ENCODE measurements around the gene ITGA7.
A peak's percentile ranks its signal among the peaks of the same experiment; 100 is the strongest.

ITGA7 gene

GRCh38 chr12:55746174-55746912 is 38.6 kb upstream of the ITGA7 start:
- no peak for DNase-seq
- Mint-ChIP-seq H3K36me3 (ENCODE audit: low read depth) (peaks cover 43% of the 10 kb centered on the region), H3K27ac (peak overlapping the region; percentile 94), H3K27me3 (ENCODE audit: low read depth, poor library complexity) (peaks cover 3% of the 10 kb centered on the region), H3K9me3 (no peaks in the 10 kb centered on the region), H3K4me3 (peak overlapping the region; percentile 97), H3K4me1 (peaks cover 74% of the 10 kb centered on the region)
- no peak for TF ChIP-seq CTCF (IDR thresholded peaks at IDR 0.05)

GRCh38 chr12:55745361-55746173 is 37.9 kb upstream of the ITGA7 start:
- DNase-seq: peak; percentile 85
- H3K9me3 Mint-ChIP-seq: no peaks in the 10 kb centered on the region
- peak overlapping the region; percentile 97 for H3K4me3 Mint-ChIP-seq
- H3K4me1 Mint-ChIP-seq: peaks cover 74% of the 10 kb centered on the region
- no peak for TF ChIP-seq CTCF (IDR thresholded peaks at IDR 0.05)
- peak overlapping the region; percentile 99 for H3K27ac Mint-ChIP-seq
- H3K27me3 Mint-ChIP-seq (ENCODE audit: low read depth, poor library complexity): peaks cover 3% of the 10 kb centered on the region
- peaks cover 35% of the 10 kb centered on the region for H3K36me3 Mint-ChIP-seq (ENCODE audit: low read depth)

GRCh38 chr12:55744340-55745030 is 36.8 kb upstream of the ITGA7 start:
- Mint-ChIP-seq H3K4me3 (peak overlapping the region; percentile 97), H3K36me3 (ENCODE audit: low read depth) (peaks cover 24% of the 10 kb centered on the region), H3K4me1 (peaks cover 70% of the 10 kb centered on the region), H3K27me3 (ENCODE audit: low read depth, poor library complexity) (peaks cover 3% of the 10 kb centered on the region), H3K9me3 (no peaks in the 10 kb centered on the region), H3K27ac (peak overlapping the region; percentile 99)
- DNase-seq: peak; percentile 40
- TF ChIP-seq CTCF (IDR thresholded peaks at IDR 0.05): no peak

- Mint-ChIP-seq H3K4me3 (peak overlapping the region; percentile 97), H3K9me3 (no peaks in the 10 kb centered on the region), H3K27me3 (ENCODE audit: low read depth, poor library complexity) (peaks cover 3% of the 10 kb centered on the region), H3K27ac (peak overlapping the region; percentile 99), H3K36me3 (ENCODE audit: low read depth) (peaks cover 16% of the 10 kb centered on the region), H3K4me1 (peaks cover 68% of the 10 kb centered on the region)
- peak; percentile 32 for DNase-seq
- TF ChIP-seq CTCF (IDR thresholded peaks at IDR 0.05): no peak
Observed at GRCh38 chr12:55743406-55744339, 36.0 kb upstream of the ITGA7 start.

- DNase-seq: peak; percentile 84
- Mint-ChIP-seq H3K27ac (peak within 1 kb of the TSS; percentile 99), H3K36me3 (ENCODE audit: low read depth) (peaks cover 9% of the 10 kb centered on the region), H3K4me3 (peak within 1 kb of the TSS; percentile 97), H3K4me1 (peaks cover 66% of the 10 kb centered on the region), H3K9me3 (no peaks in the 10 kb centered on the region), H3K27me3 (ENCODE audit: low read depth, poor library complexity) (peaks cover 3% of the 10 kb centered on the region)
- TF ChIP-seq CTCF (IDR thresholded peaks at IDR 0.05): no peak
Observed at GRCh38 chr12:55742719-55743405, 35.2 kb upstream of the ITGA7 start, which contains the start of gene GDF11. GDF11 (plus strand) TSS chr12:55743122; CDS start chr12:55743317, 195 bp downstream.
